ENCODE results near the gene CEP135.

CEP135 gene

GRCh38 chr4:56028165-56028564 is 79.4 kb downstream of the CEP135 start:
- TF ChIP-seq TOX (CRISPR knock-in tag; IDR thresholded peaks at IDR 0.05; ENCODE audit: borderline replicate concordance), result no peak
- TF ChIP-seq ZNF565 (CRISPR knock-in tag; conservative IDR thresholded peaks at IDR 0.05; ENCODE audit: low read depth), result no peak
- no peak for TF ChIP-seq ZNF70 (CRISPR knock-in tag; IDR thresholded peaks at IDR 0.05)
- no peak for TF ChIP-seq TCF4 (CRISPR knock-in tag; IDR thresholded peaks at IDR 0.05; ENCODE audit: borderline replicate concordance)
- TF ChIP-seq ISL1 (CRISPR knock-in tag; IDR thresholded peaks at IDR 0.05), result no peak
- no peak for TF ChIP-seq CSDC2 (CRISPR knock-in tag; IDR thresholded peaks at IDR 0.05)
- TF ChIP-seq RARB (CRISPR knock-in tag; IDR thresholded peaks at IDR 0.05), result no peak
- TF ChIP-seq, protein P1, sequence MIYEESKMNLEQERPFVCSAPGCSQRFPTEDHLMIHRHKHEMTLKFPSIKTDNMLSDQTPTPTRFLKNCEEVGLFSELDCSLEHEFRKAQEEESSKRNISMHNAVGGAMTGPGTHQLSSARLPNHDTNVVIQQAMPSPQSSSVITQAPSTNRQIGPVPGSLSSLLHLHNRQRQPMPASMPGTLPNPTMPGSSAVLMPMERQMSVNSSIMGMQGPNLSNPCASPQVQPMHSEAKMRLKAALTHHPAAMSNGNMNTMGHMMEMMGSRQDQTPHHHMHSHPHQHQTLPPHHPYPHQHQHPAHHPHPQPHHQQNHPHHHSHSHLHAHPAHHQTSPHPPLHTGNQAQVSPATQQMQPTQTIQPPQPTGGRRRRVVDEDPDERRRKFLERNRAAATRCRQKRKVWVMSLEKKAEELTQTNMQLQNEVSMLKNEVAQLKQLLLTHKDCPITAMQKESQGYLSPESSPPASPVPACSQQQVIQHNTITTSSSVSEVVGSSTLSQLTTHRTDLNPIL (CRISPR knock-in tag; IDR thresholded peaks at IDR 0.05; ENCODE audit: low read depth), result no peak
- no peak for TF ChIP-seq GLIS3 (CRISPR knock-in tag; IDR thresholded peaks at IDR 0.05)
- TF ChIP-seq, protein P2, sequence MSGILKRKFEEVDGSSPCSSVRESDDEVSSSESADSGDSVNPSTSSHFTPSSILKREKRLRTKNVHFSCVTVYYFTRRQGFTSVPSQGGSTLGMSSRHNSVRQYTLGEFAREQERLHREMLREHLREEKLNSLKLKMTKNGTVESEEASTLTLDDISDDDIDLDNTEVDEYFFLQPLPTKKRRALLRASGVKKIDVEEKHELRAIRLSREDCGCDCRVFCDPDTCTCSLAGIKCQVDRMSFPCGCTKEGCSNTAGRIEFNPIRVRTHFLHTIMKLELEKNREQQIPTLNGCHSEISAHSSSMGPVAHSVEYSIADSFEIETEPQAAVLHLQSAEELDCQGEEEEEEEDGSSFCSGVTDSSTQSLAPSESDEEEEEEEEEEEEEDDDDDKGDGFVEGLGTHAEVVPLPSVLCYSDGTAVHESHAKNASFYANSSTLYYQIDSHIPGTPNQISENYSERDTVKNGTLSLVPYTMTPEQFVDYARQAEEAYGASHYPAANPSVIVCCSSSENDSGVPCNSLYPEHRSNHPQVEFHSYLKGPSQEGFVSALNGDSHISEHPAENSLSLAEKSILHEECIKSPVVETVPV (CRISPR knock-in tag; IDR thresholded peaks at IDR 0.05), result no peak
- TF ChIP-seq ZFP3 (CRISPR knock-in tag; IDR thresholded peaks at IDR 0.05), result no peak
- no peak for TF ChIP-seq OSR1 (CRISPR knock-in tag; IDR thresholded peaks at IDR 0.05)
- no peak for TF ChIP-seq ZC3H10 (CRISPR knock-in tag; IDR thresholded peaks at IDR 0.05)
- TF ChIP-seq ZNF8 (CRISPR knock-in tag; IDR thresholded peaks at IDR 0.05), result no peak
- TF ChIP-seq ESRRG (CRISPR knock-in tag; IDR thresholded peaks at IDR 0.05), result no peak
- no peak for TF ChIP-seq PATZ1 (CRISPR knock-in tag; IDR thresholded peaks at IDR 0.05; ENCODE audit: borderline replicate concordance)
- TF ChIP-seq ARNTL (CRISPR knock-in tag; IDR thresholded peaks at IDR 0.05; ENCODE audit: borderline replicate concordance, low read depth), result no peak
- ATAC-seq, result no peak

DNA sequence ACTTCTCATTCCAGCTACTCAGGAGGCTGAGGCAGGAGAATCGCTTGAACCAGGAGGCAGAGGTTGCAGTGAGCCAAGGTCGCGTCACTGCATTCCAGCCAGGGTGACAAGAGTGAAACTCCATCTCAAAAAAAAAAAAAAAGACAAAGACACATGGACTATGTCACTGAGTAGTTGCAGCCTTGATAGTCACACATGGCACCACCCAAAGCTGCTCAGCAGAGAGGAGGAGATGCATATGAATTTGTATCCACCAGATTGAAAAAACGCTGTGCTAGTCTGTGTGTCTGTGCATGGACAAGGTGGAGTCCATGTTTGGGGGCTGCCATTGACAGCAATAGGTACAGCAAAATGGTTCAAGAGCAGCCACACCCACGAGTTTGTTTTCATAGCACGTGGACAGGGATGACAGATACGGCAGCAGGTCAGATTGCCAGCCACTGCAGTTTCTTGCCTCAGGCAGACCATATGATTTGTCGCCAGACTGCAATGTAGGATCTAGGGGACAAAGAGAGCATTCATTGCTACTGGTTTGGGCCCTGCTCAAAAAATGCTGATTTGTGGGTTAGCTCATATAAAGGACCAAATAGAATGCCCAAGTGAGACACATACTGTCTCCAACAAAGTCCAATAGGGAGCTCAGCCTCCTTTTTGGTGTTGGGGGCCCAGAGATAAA is 89.9 kb downstream of the CEP135 start:
- no peak for ATAC-seq
- TF ChIP-seq ARNTL (CRISPR knock-in tag; IDR thresholded peaks at IDR 0.05; ENCODE audit: borderline replicate concordance, low read depth) (no peak), BACH2 (CRISPR knock-in tag; IDR thresholded peaks at IDR 0.05; ENCODE audit: borderline replicate concordance) (no peak), ZNF565 (CRISPR knock-in tag; conservative IDR thresholded peaks at IDR 0.05; ENCODE audit: low read depth) (no peak), TOX (CRISPR knock-in tag; IDR thresholded peaks at IDR 0.05; ENCODE audit: borderline replicate concordance) (no peak), ZNF8 (CRISPR knock-in tag; IDR thresholded peaks at IDR 0.05) (no peak), SNAI2 (CRISPR knock-in tag; IDR thresholded peaks at IDR 0.05) (no peak), PATZ1 (CRISPR knock-in tag; IDR thresholded peaks at IDR 0.05; ENCODE audit: borderline replicate concordance) (no peak), RARB (CRISPR knock-in tag; IDR thresholded peaks at IDR 0.05) (no peak), CSDC2 (CRISPR knock-in tag; IDR thresholded peaks at IDR 0.05) (no peak), PPARA (CRISPR knock-in tag; IDR thresholded peaks at IDR 0.05; ENCODE audit: borderline replicate concordance) (no peak), ISL1 (CRISPR knock-in tag; IDR thresholded peaks at IDR 0.05) (no peak), GLIS3 (CRISPR knock-in tag; IDR thresholded peaks at IDR 0.05) (no peak)
- TF ChIP-seq, protein P3, sequence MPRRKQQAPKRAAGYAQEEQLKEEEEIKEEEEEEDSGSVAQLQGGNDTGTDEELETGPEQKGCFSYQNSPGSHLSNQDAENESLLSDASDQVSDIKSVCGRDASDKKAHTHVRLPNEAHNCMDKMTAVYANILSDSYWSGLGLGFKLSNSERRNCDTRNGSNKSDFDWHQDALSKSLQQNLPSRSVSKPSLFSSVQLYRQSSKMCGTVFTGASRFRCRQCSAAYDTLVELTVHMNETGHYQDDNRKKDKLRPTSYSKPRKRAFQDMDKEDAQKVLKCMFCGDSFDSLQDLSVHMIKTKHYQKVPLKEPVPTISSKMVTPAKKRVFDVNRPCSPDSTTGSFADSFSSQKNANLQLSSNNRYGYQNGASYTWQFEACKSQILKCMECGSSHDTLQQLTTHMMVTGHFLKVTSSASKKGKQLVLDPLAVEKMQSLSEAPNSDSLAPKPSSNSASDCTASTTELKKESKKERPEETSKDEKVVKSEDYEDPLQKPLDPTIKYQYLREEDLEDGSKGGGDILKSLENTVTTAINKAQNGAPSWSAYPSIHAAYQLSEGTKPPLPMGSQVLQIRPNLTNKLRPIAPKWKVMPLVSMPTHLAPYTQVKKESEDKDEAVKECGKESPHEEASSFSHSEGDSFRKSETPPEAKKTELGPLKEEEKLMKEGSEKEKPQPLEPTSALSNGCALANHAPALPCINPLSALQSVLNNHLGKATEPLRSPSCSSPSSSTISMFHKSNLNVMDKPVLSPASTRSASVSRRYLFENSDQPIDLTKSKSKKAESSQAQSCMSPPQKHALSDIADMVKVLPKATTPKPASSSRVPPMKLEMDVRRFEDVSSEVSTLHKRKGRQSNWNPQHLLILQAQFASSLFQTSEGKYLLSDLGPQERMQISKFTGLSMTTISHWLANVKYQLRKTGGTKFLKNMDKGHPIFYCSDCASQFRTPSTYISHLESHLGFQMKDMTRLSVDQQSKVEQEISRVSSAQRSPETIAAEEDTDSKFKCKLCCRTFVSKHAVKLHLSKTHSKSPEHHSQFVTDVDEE (CRISPR knock-in tag; IDR thresholded peaks at IDR 0.05), result no peak
- TF ChIP-seq, protein P2 (CRISPR knock-in tag; IDR thresholded peaks at IDR 0.05), result no peak
- TF ChIP-seq, protein P1 (CRISPR knock-in tag; IDR thresholded peaks at IDR 0.05; ENCODE audit: low read depth), result no peak

All from SK-N-SH treated with all-trans-retinoic acid at 6 μM for 48 hours (cell line).